RPMI8226 (cell line): ENCODE measurements around the gene CUL1.

ENCODE experiments used
- DNase-seq: peaks from one replicate; pipeline ENCODE4 v3.0.0-alpha.2; 2015

Gene CUL1

GRCh38 chr7:148721390-148721789 lies 22.7 kb downstream of the CUL1 start:
- DNase-seq = no peak

- DNase-seq = peak; percentile 83
These were observed 23.9 kb downstream of the CUL1 start for GRCh38 chr7:148722340-148723165.

- DNase-seq = no peak
These were observed 24.5 kb downstream of the CUL1 start for GRCh38 chr7:148723166-148723559.

- no peak for DNase-seq
These were observed 25.1 kb downstream of the CUL1 start for GRCh38 chr7:148723846-148724245.

GRCh38 chr7:148726385-148726784 lies 27.7 kb downstream of the CUL1 start:
- no peak for DNase-seq

- no peak for DNase-seq
These were observed 29.0 kb downstream of the CUL1 start for GRCh38 chr7:148727501-148728278.

- no peak for DNase-seq
These were observed 31.5 kb downstream of the CUL1 start for GRCh38 chr7:148729984-148730733.

GRCh38 chr7:148732862-148733261 lies 34.2 kb downstream of the CUL1 start:
- DNase-seq = no peak

- no peak for DNase-seq
These were observed 34.8 kb downstream of the CUL1 start for GRCh38 chr7:148733496-148733895.

GRCh38 chr7:148735141-148735540 lies 36.4 kb downstream of the CUL1 start:
- DNase-seq = no peak

GRCh38 chr7:148735967-148736366 lies 37.3 kb downstream of the CUL1 start:
- DNase-seq = no peak

GRCh38 chr7:148738737-148739535 lies 40.2 kb downstream of the CUL1 start:
- no peak for DNase-seq

GRCh38 chr7:148746135-148746534 lies 47.4 kb downstream of the CUL1 start:
- no peak for DNase-seq

- DNase-seq = peak; percentile 55
These were observed 48.6 kb downstream of the CUL1 start for GRCh38 chr7:148747274-148747673.

- DNase-seq = no peak
These were observed 52.0 kb downstream of the CUL1 start for GRCh38 chr7:148750442-148751355.

- DNase-seq = no peak
These were observed 54.5 kb downstream of the CUL1 start for GRCh38 chr7:148753224-148753623.

GRCh38 chr7:148754912-148755311 lies 56.2 kb downstream of the CUL1 start:
- no peak for DNase-seq

- DNase-seq = no peak
These were observed 63.0 kb downstream of the CUL1 start for GRCh38 chr7:148761499-148762278.

- DNase-seq = no peak
These were observed 64.9 kb downstream of the CUL1 start for GRCh38 chr7:148763622-148764021.

GRCh38 chr7:148770004-148770403 lies 71.3 kb downstream of the CUL1 start:
- DNase-seq = no peak
